HPDE6-E6E7 (cell line): ENCODE results near the gene MYO18B.

ENCODE experiments used
- DNase-seq: peaks from one replicate; pipeline ENCODE4 v3.0.0; 2011; ENCODE audit warnings: missing footprints; ENCODE audit errors: extremely low spot score

The MYO18B gene

DNA sequence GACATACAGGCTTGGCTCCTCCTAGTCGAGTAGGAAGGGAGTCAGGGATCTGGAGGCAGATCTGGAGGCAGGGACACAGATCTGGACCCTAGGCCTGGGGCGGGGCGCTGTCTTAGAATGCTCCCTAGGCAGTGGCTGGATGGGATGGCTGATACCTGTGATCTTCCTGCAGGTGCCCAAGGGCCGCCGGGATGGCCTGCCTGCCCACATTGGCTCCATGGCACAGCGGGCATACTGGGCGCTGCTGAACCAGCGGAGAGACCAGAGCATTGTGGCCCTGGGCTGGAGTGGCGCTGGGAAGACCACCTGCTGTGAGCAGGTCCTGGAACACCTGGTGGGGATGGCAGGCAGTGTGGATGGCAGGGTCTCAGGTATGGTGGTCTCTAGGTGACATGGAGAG lies 35.4 kb downstream of the MYO18B start:
- DNase-seq, result no peak

DNA sequence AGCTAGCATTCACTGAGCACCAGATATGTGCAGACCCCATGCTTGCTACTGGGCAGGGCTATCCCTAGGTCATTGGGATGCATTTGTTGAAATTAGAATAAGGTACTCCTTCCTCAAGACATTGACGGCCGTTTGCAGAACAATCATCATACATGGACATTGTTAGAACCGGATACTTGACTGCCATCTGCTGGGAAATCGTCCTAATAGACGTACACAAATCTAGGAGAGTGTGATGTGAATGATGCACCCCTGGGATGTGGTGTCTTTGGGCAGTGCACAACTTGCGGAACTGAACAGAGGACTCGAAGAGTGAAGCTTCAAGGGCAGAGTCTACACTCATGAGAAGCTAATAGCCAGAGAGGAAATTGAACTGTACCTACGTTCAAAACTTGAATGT lies 35.9 kb downstream of the MYO18B start:
- DNase-seq, result peak; percentile 50

DNA sequence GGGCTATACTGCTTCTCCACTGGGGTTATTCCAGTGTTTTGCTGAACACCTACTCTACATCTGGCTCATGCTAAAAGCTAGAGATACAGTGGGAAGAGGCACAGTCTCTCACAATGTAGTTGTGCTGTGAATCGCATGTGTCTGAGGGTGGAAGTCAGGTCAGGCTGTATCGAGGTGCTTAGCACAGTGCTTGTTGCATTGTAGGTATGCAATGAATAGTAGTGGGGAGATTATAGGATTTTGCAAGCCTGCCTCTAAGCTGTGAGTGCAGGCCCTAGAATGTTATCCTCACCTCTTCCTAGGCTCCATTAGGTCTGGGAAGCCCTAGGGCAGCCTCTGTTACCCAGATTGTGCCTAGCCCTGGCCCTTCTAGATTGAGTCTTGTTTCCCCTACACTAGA lies 37.4 kb downstream of the MYO18B start:
- no peak for DNase-seq

DNA sequence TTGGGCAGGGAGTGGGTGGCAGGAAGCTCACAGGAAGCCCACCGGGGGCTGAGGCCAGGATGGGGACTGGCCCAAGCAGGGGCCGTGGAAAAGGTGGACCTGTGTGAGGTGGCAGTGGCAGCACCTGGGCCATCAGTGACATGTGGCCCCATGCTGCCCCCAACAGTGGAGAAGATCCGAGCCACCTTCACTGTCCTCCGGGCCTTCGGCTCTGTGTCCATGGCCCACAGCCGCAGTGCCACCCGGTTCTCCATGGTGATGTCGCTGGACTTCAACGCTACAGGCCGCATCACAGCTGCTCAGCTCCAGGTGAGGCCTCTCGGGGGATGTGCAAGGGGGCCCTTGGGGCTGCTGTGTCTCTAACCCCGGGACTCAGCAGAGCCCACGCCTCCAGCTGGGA lies 37.9 kb downstream of the MYO18B start:
- no peak for DNase-seq

DNA sequence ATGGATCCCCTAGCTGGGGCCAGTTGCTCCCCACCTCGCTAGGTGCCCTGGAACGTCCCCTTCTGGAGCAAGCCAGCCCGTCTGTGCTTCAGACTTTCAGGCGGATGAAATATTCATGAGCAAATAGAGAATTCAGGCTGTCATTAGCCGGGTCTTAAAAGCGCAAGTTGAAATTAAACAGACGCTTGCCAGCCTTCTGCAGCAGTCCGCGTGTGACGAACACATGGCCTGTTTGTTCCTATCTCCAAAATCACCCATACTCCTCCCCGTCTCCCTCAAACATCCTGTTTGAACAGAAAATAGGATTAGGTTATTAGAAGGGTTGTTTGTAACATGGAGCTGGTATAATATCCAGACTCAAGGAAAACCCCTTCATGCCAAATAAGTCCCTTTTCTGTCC lies 38.7 kb downstream of the MYO18B start:
- DNase-seq, result no peak

DNA sequence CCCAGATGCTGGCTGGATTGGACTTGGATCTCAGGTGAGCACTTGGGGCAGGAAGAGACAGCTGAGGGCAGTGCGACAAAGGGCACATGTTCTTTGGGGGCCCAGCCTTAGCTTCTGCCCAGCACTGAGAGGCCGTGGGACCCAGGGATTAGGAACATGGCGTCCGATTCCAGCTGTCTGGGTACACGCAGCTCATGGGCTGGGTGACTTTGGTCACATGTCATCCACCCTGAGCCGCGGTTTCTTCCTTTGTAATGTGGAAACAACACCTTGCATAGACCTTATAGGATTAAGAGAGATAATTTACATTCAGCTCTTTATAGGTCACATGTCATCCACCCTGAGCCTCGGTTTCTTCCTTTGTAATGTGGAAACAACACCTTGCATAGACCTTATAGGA lies 39.8 kb downstream of the MYO18B start:
- no peak for DNase-seq

DNA sequence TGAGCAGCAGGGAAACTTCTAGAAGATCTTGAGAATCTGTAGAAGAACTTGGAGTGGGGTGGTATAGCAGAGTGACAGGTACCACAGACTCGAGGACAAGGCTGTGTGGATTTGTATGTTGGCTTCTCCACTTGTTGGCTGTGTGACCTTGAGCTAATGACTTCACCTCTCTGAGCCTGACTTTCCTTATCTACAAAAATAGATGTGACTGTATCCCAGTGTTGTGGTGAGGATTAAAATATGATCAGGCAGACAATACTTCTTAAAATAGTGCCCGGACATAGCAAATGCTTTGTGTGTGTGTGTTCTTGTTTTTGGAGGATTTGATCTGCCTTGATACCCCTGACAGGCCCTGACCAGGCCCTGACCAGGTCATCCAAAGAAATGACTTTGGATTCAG lies 40.8 kb downstream of the MYO18B start:
- DNase-seq, result no peak

DNA sequence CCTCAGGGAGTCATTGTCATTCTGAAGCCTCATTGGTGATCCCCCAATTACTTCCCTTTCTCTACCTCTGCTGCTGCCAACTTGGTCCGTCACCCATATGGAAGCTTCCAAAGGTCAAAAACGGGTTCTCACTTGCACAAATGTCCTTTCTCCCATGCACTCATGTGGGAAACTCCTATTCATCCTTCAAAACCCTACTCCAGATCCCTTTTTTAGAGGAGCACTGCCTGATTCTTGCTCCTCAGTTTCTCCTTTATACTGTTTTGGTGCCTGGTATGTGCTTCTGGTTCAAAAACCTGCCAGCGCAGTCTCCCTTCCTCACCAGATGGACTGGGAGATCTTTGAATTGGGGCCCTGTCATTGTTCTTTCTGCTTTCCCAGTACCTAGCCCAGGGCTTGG lies 41.9 kb downstream of the MYO18B start:
- DNase-seq, result no peak

DNA sequence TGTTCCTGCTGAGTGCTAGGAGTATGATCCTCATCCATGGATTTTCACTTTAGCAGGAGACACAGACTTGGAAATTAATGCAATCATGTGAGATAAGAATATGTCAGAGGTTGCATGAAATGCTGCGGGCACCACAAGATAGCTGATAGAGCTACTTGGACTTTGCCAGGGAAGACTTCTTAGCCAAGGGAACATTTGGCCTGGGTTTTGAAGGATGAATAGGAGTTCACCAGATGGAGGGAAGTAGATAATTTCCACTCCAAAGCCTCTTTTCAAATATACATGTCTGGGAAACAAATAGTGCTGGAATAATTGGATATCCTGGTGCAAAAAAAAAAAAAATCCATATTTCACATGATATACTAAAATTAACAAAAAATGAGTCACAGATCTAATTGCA lies 44.2 kb downstream of the MYO18B start:
- DNase-seq, result no peak

DNA sequence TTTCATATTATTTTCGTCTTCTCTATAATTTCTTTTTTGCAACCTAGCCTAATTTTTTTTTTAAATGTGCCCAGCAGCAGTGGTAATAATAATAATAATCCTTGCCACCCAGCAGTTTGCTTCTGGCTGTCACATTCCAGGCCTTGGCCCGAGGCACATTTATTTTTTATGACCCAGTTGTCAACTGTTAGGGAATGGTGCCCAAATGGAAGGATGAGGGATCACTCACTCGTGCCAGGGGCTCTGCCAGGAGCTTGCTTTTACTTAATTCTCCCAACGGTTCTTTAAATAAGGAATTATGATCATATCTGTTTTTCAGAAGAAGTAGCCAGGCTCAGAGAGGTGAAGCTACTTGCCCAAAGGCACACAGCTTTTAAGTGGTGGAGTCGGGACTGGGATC lies 49.6 kb downstream of the MYO18B start:
- no peak for DNase-seq

DNA sequence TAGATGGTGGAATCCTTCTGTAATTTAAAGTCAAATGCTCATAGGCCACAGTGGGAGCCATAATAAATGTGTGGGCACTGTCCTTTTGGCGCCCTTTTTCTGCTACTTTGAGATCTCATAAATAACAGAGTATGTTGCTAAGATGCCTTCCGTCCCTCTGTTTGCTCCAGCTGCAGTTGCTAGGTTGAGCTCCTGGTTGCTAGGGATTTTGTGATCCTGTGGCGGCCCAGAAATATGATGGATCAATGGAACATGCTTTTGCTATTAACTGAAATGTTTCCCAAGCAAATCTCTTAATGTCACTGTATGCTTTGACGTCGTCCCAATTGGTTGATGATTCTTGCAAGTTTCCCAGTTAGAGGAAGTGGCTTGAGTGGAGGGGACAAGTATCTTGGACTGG lies 53.5 kb downstream of the MYO18B start:
- no peak for DNase-seq

DNA sequence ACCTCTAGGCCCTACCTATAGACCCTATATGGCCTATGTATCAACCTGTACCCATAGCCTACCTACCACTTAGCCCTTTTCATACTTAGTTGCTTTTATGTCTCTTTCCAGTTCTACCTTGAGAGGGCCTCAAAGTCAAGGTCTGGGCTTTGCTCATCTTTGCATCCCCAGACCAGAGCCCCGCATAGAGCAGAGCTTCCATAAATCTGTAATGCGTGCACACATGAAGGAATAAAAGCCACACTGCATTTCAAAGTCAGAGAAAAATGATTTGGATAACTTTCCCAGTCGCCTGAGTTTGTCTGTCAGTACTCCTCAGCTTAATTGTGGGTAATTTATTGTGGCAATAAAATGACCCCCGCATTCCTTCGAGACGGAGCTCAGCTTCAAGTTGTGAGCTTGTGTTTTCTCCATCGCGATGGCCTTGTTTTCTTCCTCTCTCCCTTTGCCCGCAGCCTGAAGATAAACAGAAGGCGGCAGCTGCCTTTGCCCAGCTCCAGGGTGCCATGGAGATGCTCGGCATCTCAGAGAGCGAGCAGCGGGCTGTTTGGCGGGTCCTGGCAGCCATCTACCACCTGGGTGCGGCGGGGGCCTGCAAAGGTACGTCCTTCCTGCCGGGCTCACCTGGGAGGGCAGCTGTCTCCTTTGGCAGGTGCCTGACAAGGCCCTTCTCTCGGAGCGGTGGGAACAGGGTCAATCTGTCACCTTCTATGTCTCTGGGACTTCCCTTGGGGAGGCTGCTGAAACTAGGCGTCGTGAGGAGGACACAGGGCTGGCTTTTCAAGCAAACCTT lies 55.7 kb downstream of the MYO18B start:
- no peak for DNase-seq

DNA sequence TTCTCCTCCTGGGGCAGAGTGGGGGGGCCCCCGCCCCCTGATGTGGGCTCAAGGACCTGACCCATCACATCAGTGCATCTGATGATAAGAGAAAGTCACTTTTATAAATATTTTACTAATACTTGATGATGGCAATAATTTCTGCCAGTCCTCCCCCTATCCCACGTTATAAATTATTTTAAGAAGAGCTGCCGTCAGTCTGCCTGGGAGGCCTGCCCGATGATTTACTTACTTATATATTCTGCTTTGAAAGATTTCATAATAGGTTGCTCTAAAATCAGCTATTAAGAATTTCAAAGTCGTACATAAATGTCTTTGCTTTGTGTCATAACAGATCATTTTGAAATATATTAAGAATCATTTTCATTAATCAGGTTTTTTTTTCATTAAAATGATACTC lies 58.8 kb downstream of the MYO18B start:
- DNase-seq, result no peak

DNA sequence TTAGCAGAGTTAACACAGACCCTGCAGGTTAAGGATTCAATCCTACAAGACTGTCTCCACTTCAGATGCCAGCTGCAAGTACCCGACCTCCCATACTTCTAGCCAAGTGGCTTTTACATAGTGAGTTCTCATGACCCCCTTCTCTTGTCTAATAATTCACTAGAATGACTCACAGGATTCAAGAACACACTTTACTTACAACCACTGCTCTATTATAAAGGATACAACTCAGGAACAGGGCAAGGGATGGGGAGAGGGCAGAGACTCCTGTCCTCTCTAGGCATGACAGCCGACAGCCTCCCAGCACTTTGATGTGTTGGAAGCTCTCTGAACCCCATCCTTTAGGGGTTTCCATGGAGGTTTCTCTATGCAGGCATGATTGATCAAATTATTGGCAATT lies 60.0 kb downstream of the MYO18B start:
- DNase-seq, result no peak

DNA sequence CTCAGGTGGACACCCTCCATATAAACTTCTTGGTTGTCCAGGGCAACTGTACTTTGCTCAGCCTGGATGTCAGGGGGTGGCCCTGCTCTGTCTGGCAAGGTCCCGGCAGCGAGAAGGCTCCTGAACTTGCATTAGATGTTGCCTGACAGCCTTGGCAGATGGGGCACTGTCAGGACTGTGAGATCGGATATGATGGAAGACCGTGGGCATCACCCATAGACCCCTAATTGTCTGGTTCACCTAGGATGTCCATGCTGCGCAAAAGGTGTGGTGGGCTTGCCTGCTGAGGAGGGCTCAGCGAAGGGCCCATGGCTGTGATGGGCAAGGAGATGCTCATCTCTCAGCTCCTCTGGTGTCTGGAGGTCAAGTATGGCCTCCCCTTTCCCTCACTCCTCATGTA lies 62.7 kb downstream of the MYO18B start:
- no peak for DNase-seq

DNA sequence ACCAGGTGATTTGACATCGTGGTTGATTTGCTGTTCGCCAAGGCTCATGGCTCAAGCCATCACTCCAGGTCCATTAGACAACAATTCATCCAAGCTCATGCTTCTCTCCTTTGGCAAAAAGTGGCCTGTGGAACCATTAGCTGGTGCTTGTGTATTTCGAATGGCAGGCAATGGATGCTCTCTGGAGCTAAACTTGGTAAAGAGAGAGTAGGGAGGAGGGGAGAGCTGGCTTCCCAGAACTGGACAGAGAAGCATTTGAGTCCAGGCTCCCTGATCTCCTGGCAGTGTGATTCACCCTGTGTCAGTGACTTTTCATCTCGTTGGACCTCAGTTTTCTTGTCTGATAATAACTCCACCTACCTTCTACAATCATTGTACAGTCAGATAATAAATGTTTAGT lies 64.6 kb downstream of the MYO18B start:
- DNase-seq, result no peak

DNA sequence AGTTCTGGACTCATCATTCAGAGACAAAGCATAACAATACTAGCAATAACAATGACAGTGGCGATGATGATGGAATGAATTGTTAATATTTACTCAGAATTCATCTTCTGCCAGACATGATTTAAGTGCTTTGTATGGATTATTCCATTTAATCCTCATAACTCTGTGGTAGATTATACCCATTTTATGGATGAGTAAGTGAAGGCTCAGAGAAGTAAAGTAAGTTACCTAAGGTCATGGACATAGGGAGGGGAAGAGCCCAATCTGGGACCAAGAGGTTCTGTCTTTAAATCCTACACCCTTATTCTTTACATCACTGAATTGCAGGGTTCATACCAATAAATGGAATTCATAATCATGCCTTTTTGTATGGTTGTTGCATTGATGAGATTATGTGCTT lies 72.7 kb downstream of the MYO18B start:
- no peak for DNase-seq

DNA sequence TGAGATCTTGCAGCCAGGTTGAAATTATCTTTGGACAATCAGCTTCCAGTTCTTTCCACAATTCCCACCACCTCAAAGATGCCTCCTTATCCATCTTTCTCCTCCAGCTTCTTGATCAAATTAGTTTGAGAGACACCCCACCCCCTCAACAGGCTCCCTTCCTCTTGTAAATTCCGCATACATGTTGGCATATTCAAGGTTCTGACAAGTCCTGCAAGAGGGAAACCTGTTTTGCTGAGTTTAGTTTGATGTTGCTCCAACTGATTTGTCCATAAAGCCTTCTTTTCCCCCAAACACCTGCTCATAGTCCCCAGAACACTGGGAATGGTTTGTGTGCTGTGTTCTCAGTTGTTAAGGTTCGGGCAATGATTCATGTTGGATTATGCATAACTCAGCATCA lies 73.6 kb downstream of the MYO18B start:
- no peak for DNase-seq

DNA sequence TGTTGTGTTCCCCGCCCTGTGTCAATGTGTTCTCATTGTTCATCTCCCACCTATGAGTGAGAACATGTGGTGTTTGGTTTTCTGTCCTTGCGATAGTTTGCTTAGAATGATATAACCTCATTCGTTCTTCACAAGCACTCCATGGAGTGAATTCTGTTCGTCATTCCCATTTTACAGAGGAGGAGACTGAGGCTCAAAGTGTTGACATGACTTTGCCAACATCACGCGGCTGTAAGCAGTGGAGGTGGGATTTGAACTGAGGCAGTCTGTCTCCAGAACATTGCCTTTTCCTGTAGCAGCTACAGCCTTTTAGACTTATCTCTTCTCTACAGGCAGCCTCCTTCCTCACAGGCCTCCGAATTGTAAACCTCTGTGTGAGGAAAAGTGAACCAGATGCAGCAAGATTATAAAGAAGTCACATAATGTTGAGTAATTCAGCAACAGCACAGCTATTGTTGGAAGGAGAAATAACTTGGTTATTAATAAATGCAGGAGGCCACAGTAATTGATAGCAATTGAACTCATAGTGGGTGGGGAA lies 74.6 kb downstream of the MYO18B start:
- DNase-seq, result no peak

DNA sequence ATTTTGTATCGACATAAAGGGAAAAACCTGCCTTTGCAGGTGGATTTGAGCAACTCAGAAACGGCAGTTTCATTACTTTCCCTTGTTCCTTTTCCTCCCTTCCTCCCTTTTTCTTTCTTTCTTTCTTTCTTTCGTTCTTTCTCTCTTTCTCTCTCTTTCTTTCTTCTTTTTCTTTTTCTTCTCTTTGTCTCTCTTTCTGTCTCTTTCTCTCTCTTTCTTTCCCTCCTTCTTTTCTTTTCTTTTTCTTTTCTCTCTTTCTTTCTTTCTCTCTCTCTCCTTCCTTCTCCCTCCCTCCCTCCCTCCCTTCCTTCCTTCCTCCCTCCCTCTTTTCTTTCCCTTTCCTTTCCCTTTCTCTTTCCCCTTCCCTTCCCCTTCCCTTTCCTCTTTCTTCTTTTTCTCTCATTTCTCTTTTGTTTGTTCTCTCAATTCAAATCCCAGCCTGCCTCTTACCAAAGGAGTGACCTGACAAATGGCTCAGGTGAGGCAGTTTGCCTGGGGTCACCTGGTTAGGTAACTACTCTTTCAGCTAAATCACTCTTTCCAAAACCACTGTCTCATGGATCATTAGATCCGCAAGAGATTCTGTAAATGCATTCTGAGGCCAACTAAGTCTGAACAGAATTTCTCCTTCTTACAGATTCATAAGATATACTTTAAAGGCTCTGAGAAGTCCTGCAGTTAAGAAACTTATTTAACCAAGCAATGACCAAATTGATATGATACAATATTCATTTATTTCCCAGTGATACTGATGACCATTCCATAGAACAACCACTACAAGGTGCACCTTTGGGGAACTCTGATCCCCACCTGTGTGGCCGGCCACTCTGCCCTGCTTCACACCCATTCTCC lies 75.3 kb downstream of the MYO18B start:
- DNase-seq, result no peak

DNA sequence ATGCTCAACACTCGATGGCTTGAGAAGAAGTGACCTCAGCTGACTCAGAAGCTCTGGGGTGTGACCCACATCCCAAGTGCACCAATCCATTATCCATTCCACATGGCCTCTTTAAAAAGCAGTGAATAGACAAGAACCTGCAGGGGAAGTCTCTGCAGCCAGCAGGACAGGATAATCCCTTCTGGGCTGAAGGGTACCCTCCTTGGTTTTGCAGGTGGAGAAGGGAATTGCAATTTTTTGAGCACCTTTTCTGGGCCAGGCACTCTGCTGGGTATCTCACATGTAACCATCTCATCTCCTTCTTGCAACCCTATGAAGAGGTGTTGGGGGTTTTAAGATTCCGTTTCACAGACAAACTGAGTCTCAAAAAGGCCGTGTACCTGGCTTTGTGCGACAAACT lies 76.6 kb downstream of the MYO18B start:
- no peak for DNase-seq

DNA sequence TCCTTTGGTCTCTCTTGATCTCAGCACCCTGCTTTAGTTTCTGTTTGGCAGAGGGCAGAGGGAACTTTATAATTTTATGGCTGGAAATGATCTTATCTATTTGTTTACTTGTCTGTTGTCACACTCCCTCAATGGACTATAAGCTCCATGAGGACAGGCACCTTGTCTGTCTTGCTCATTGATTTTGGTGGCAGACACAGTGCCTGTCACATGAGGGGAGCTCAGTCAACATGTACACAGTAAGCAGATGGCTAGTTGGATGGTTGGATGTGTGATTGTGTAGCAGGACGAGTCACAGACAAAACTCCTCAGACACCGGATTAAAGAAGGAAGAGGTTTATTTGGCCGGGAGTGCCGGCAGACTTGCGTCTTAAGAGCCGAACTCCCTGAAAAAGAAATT lies 80.4 kb downstream of the MYO18B start:
- DNase-seq, result no peak

DNA sequence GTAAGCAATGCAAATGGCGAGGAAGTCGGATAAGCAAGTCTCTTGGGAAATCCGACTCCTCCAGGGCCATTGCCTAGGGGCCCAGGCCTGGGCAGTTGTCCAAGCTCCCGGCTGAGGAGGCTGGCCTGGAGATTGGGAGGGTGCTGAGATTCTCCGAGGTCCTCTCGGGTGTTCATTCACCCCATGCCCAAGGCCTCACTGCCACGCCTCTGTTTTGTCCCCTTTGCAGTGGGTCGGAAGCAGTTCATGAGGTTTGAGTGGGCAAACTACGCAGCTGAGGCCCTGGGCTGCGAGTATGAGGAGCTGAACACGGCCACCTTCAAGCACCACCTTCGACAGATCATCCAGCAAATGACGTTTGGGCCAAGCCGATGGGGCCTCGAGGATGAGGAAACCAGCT lies 81.3 kb downstream of the MYO18B start:
- no peak for DNase-seq
